Trophoblast cell (in vitro differentiated cells and primary cell): ENCODE results near the gene SMIM11.

Experiments
- DNase-seq, 2 donors: peaks; one replicate each; pipeline ENCODE4 v3.0.0-alpha.2; 2016
- H2AFZ ChIP-seq: 2 replicates; pipeline ENCODE4 v1.6.1; 2013; ENCODE audit warnings: low read length, moderate library complexity, mild to moderate bottlenecking; ENCODE audit not compliant: insufficient read depth, poor library complexity
- H2AK5ac ChIP-seq: 2 replicates; pipeline ENCODE4 v1.6.1; 2013; ENCODE audit warnings: mild to moderate bottlenecking, low read length
- H2BK120ac ChIP-seq: 2 replicates; pipeline ENCODE4 v1.6.1; 2013; ENCODE audit warnings: low read length, mild to moderate bottlenecking, moderate library complexity; ENCODE audit not compliant: insufficient read depth, poor library complexity
- H2BK12ac ChIP-seq: 2 replicates; pipeline ENCODE4 v1.6.1; 2013; ENCODE audit warnings: mild to moderate bottlenecking, low read length, moderate library complexity
- H2BK5ac ChIP-seq: 2 replicates; pipeline ENCODE4 v1.6.1; 2013; ENCODE audit warnings: low read length, low read depth, moderate library complexity, mild to moderate bottlenecking; ENCODE audit not compliant: poor library complexity
- H3K14ac ChIP-seq: 2 replicates; pipeline ENCODE4 v1.6.1; 2013; ENCODE audit warnings: mild to moderate bottlenecking, low read length
- H3K18ac ChIP-seq: 2 replicates; pipeline ENCODE4 v1.6.1; 2013; ENCODE audit warnings: mild to moderate bottlenecking, low read length
- H3K23ac ChIP-seq: 2 replicates; pipeline ENCODE4 v1.6.1; 2013; ENCODE audit warnings: low read length
- H3K27ac ChIP-seq: 2 replicates; pipeline ENCODE4 v1.5.1; 2013; ENCODE audit warnings: low read depth, mild to moderate bottlenecking, inconsistent platforms, low read length, moderate library complexity
- H3K27me3 ChIP-seq: 2 replicates; pipeline ENCODE4 v1.6.1; 2013; ENCODE audit warnings: inconsistent platforms, mild to moderate bottlenecking, low read length, moderate library complexity; ENCODE audit not compliant: insufficient read depth
- H3K36me3 ChIP-seq, 2 experiments: 1 replicate in 1 of 2; 2 replicates in 1 of 2; pipeline ENCODE4 v1.6.1; 2013; ENCODE audit warnings: low read length in 2 of 2, mild to moderate bottlenecking in 2 of 2, moderate library complexity in 1 of 2; ENCODE audit not compliant: insufficient read depth in 2 of 2, control insufficient read depth in 1 of 2
- H3K4ac ChIP-seq: 2 replicates; pipeline ENCODE4 v1.6.1; 2013; ENCODE audit warnings: low read depth, mild to moderate bottlenecking, low read length, moderate library complexity
- H3K4me1 ChIP-seq, 2 experiments: 1 replicate in 1 of 2; 2 replicates in 1 of 2; pipeline ENCODE4 v1.6.1; 2013; ENCODE audit warnings: low read length in 2 of 2, mild to moderate bottlenecking in 2 of 2, moderate library complexity in 1 of 2; ENCODE audit not compliant: insufficient read depth in 2 of 2, control insufficient read depth in 1 of 2
- H3K4me2 ChIP-seq: 2 replicates; pipeline ENCODE4 v1.6.1; 2013; ENCODE audit warnings: inconsistent platforms, mild to moderate bottlenecking, low read length, moderate library complexity
- H3K4me3 ChIP-seq: 2 replicates; pipeline ENCODE4 v1.5.1; 2013; ENCODE audit warnings: mild to moderate bottlenecking, low read depth, low read length, inconsistent platforms
- H3K79me1 ChIP-seq: one replicate; pipeline ENCODE4 v1.6.1; 2013; ENCODE audit warnings: low read length
- H3K79me2 ChIP-seq: 2 replicates; pipeline ENCODE4 v1.6.1; 2013; ENCODE audit warnings: low read length, mild to moderate bottlenecking; ENCODE audit not compliant: control insufficient read depth, insufficient read depth, poor library complexity
- H3K9ac ChIP-seq: 2 replicates; pipeline ENCODE4 v1.6.1; 2013; ENCODE audit warnings: mild to moderate bottlenecking, low read length
- H3K9me3 ChIP-seq: 2 replicates; pipeline ENCODE4 v1.6.1; 2013; ENCODE audit warnings: low read depth, mild to moderate bottlenecking, control low read depth, inconsistent platforms, low read length; ENCODE audit not compliant: insufficient read depth
- H4K12ac ChIP-seq: 2 replicates; pipeline ENCODE4 v1.6.1; 2013; ENCODE audit warnings: low read depth, mild to moderate bottlenecking, low read length, moderate library complexity
- H4K8ac ChIP-seq: 2 replicates; pipeline ENCODE4 v1.6.1; 2013; ENCODE audit warnings: low read depth, mild to moderate bottlenecking, low read length, moderate library complexity
- H4K91ac ChIP-seq: one replicate; pipeline ENCODE4 v1.6.1; 2013; ENCODE audit warnings: low read depth, mild to moderate bottlenecking, low read length, moderate library complexity
- WGBS: extraction: QIAGEN DNeasy Blood & Tissue Kit; methylation state at CpG from one replicate; pipeline ENCODE4 v1.1.7; 2013; ENCODE audit warnings: missing lambda C conversion rate; ENCODE audit not compliant: insufficient read length, insufficient coverage; ENCODE audit errors: extremely low coverage; 5-methylcytosine and 5-hydroxymethylcytosine counted together

SMIM11 gene

DNA sequence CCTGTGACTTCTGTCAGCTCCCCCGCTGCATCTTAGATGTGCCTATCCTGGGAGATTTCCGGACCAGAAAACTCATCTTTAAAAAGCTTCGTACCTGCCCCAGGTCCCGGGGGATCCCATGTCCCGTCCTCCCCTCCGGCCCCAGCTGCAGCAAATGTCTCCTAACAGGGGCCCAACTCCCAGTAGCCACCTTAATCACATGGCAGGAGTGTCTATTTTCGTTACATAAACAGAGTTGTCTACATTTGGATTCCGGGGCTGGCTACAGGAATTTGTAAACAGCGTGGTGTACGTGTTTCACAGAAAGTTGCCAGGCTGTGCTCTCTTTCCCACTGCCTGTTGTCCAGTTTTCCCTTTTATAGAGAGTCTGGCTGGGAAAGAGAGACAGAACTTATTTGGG lies 29.4 kb upstream of the SMIM11 start:
- DNase-seq: no peak
- no peak overlapping the region for H3K18ac ChIP-seq
- no peaks in the 10 kb centered on the region for H3K79me2 ChIP-seq
- H4K12ac ChIP-seq: no peak overlapping the region
- no peak overlapping the region for H4K91ac ChIP-seq
- no peaks in the 10 kb centered on the region for H3K9me3 ChIP-seq
- H2BK12ac ChIP-seq: no peak overlapping the region
- H3K4ac ChIP-seq: no peak overlapping the region
- H3K36me3 ChIP-seq: no peaks in the 10 kb centered on the region
- no peak overlapping the region for H2AK5ac ChIP-seq
- H2BK120ac ChIP-seq: no peak overlapping the region
- H3K79me1 ChIP-seq: no peaks in the 10 kb centered on the region
- no peak overlapping the region for H3K14ac ChIP-seq
- H2BK5ac ChIP-seq: no peak overlapping the region
- no peak overlapping the region for H2AFZ ChIP-seq
- no peak overlapping the region for H3K23ac ChIP-seq
- no peak overlapping the region for H3K4me2 ChIP-seq
- H3K4me3 ChIP-seq: no peak overlapping the region
- no peak overlapping the region for H3K9ac ChIP-seq
- no peaks in the 10 kb centered on the region for H3K4me1 ChIP-seq
- no CpG with 5 or more reads among the region's 10 CpGs for WGBS
- H3K27me3 ChIP-seq: no peaks in the 10 kb centered on the region
- no peak overlapping the region for H3K27ac ChIP-seq
- H4K8ac ChIP-seq: no peak overlapping the region

DNA sequence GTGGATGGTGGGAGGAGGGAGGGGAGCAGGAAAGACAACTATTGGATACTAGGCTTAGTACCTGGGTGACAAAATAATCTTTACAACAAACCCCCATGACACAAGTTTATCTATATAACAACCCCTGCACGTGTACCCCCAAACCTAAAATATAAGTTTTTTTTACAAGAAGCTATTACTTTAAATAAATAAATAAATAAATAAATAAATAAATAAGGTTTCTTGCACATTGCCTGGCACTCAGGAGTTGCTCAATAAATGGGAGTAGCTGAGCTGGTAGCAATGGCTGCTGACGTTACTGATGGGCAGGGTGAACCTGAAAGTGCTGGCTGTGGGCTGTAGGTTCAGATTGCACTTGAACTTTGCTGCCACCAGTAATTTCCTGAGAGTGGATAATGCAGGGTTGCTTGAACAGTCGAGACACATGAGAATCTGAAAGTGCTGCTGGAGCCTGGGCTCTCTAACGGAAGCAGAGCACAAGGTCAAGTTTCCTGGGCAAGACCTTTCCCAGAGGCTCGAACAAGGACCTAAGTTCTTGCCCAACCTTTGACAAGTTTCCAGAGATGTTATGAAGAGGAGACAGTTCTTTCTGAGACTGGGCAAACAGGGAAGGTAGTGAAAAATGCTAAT lies 26.3 kb upstream of the SMIM11 start:
- Histone ChIP-seq H3K14ac (no peak overlapping the region), H3K9ac (no peak overlapping the region), H2AFZ (no peak overlapping the region), H3K4me3 (no peak overlapping the region), H3K9me3 (no peaks in the 10 kb centered on the region), H3K79me2 (no peaks in the 10 kb centered on the region), H2BK120ac (no peak overlapping the region), H4K12ac (no peak overlapping the region), H3K4me2 (no peak overlapping the region), H3K18ac (no peak overlapping the region), H3K23ac (no peak overlapping the region), H2BK12ac (no peak overlapping the region), H3K79me1 (no peaks in the 10 kb centered on the region), H2AK5ac (no peak overlapping the region), H3K36me3 (no peaks in the 10 kb centered on the region), H3K4ac (no peak overlapping the region), H3K27ac (no peak overlapping the region), H4K91ac (no peak overlapping the region), H4K8ac (no peak overlapping the region), H2BK5ac (no peak overlapping the region), H3K4me1 (no peaks in the 10 kb centered on the region), H3K27me3 (no peaks in the 10 kb centered on the region)
- WGBS: no CpG with 5 or more reads among the region's 5 CpGs
- no peak for DNase-seq

DNA sequence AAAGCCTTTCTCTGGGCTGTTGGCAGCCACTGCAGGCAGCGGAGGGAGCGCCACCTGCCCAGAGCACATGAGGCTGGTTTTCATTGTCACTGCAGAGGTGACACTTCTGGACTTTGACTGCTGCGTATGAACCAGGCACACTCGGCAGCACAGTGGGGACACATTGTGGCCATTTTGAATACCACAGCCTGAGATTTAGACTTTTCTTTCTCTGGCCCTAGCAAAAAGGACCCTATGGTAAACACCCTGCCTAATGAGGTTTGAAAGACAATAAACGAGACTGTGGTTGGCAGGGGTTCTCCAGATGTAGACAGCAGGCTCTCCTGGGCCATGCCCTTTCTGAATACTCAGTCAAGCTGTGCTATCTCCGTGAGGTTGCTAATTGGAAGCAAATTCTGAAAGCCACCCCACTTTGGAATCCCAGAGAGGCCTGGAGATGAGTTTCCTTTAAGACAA lies 23.5 kb upstream of the SMIM11 start:
- Histone ChIP-seq H3K9me3 (no peaks in the 10 kb centered on the region), H2BK120ac (no peak overlapping the region), H2BK12ac (no peak overlapping the region), H3K4me1 (no peaks in the 10 kb centered on the region), H3K23ac (no peak overlapping the region), H3K4me2 (no peak overlapping the region), H3K18ac (no peak overlapping the region), H3K27me3 (no peaks in the 10 kb centered on the region), H3K9ac (peak overlapping the region; percentile 1), H3K14ac (no peak overlapping the region), H3K79me2 (no peaks in the 10 kb centered on the region), H3K79me1 (no peaks in the 10 kb centered on the region), H3K36me3 (no peaks in the 10 kb centered on the region), H3K27ac (no peak overlapping the region), H4K91ac (no peak overlapping the region), H2AFZ (no peak overlapping the region), H2BK5ac (no peak overlapping the region), H4K12ac (no peak overlapping the region), H3K4me3 (no peak overlapping the region), H4K8ac (no peak overlapping the region), H3K4ac (no peak overlapping the region), H2AK5ac (no peak overlapping the region)
- peak; percentile 25 to 71 for DNase-seq
- no CpG with 5 or more reads among the region's 6 CpGs for WGBS

DNA sequence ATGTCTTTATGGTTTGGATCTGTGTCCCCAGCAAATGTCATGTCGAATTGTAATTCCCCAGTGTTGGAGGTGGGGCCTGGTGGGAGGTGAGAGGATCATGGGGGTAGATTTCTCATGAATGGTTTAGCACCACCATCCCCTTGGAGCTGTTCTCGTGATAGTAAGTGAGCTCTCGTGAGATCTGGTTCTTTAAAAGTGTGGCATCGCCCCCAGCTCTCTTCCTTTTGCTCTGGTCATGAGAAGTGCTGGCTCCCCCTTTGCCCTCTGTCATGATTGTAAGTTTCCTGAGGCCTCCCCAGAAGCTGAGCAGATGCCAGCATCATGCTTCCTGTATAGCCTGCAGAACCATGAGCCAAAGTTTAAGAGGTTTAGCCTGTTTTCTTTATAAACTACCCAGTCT lies 22.8 kb upstream of the SMIM11 start:
- H4K8ac ChIP-seq: no peak overlapping the region
- H4K12ac ChIP-seq: no peak overlapping the region
- H3K36me3 ChIP-seq: no peaks in the 10 kb centered on the region
- no peak overlapping the region for H3K9ac ChIP-seq
- H3K79me2 ChIP-seq: no peaks in the 10 kb centered on the region
- no peak overlapping the region for H3K18ac ChIP-seq
- H2BK5ac ChIP-seq: no peak overlapping the region
- H3K27me3 ChIP-seq: no peaks in the 10 kb centered on the region
- H2AFZ ChIP-seq: no peak overlapping the region
- no peak overlapping the region for H3K23ac ChIP-seq
- no peak overlapping the region for H2AK5ac ChIP-seq
- H2BK12ac ChIP-seq: no peak overlapping the region
- no peaks in the 10 kb centered on the region for H3K9me3 ChIP-seq
- H3K4me1 ChIP-seq: no peaks in the 10 kb centered on the region
- no peak overlapping the region for H3K4ac ChIP-seq
- H2BK120ac ChIP-seq: no peak overlapping the region
- H3K4me3 ChIP-seq: no peak overlapping the region
- DNase-seq: no peak
- no peak overlapping the region for H3K14ac ChIP-seq
- H3K4me2 ChIP-seq: no peak overlapping the region
- H3K27ac ChIP-seq: no peak overlapping the region
- H3K79me1 ChIP-seq: no peaks in the 10 kb centered on the region
- no peak overlapping the region for H4K91ac ChIP-seq
- WGBS: no CpG with 5 or more reads among the region's 4 CpGs
